ENCODE data around the gene MEX3D. TPM values are rescaled to one million over a fixed set of nuclear protein-coding genes. Genes with fewer than 3 reads are reported as not detected.

The MEX3D gene
- total RNA-seq, 1 donor from 2014 or later, result 21.4 TPM

GRCh38 chr19:1609680-1610474, 41.8 kb upstream of the MEX3D start:
- Histone ChIP-seq H3K27ac (ENCODE audit: low read depth, low read length) (no peak overlapping the region), H3K4me3 (ENCODE audit: low read length in 3 of 3) (no peak overlapping the region), H3K27me3 (ENCODE audit: control insufficient read depth in 3 of 3, insufficient read depth in 3 of 3, low read length in 3 of 3) (no peaks in the 10 kb centered on the region), H3K9me3 (ENCODE audit: control insufficient read depth in 3 of 3, low read length in 3 of 3) (no peaks in the 10 kb centered on the region), H3K9ac (ENCODE audit: low read depth in 1 of 3, low read length in 3 of 3) (no peak overlapping the region), H3K4me1 (ENCODE audit: control insufficient read depth in 3 of 3, insufficient read depth in 3 of 3, low read length in 3 of 3) (peaks cover 7 to 12% (median 9%) of the 10 kb centered on the region in 3 donors), H3K36me3 (ENCODE audit: control insufficient read depth in 3 of 3, insufficient read depth in 3 of 3, low read length in 3 of 3) (peaks cover 30 to 34% (median 32%) of the 10 kb centered on the region in 3 donors)

- H3K27ac ChIP-seq (ENCODE audit: low read depth, low read length), result no peak overlapping the region
- H3K4me1 ChIP-seq (ENCODE audit: control insufficient read depth in 3 of 3, insufficient read depth in 3 of 3, low read length in 3 of 3), result peaks cover 11 to 16% (median 15%) of the 10 kb centered on the region in 3 donors
- H3K9me3 ChIP-seq (ENCODE audit: control insufficient read depth in 3 of 3, low read length in 3 of 3), result no peaks in the 10 kb centered on the region
- peaks cover 22 to 29% (median 27%) of the 10 kb centered on the region in 3 donors for H3K36me3 ChIP-seq (ENCODE audit: control insufficient read depth in 3 of 3, insufficient read depth in 3 of 3, low read length in 3 of 3)
- no peak overlapping the region for H3K9ac ChIP-seq (ENCODE audit: low read depth in 1 of 3, low read length in 3 of 3)
- no peak overlapping the region for H3K4me3 ChIP-seq (ENCODE audit: low read length in 3 of 3)
- H3K27me3 ChIP-seq (ENCODE audit: control insufficient read depth in 3 of 3, insufficient read depth in 3 of 3, low read length in 3 of 3), result no peaks in the 10 kb centered on the region
These were observed 40.9 kb upstream of the MEX3D start for GRCh38 chr19:1609103-1609396.

- no peaks in the 10 kb centered on the region for H3K27me3 ChIP-seq (ENCODE audit: control insufficient read depth in 3 of 3, insufficient read depth in 3 of 3, low read length in 3 of 3)
- H3K36me3 ChIP-seq (ENCODE audit: control insufficient read depth in 3 of 3, insufficient read depth in 3 of 3, low read length in 3 of 3), result peaks cover 19 to 29% (median 23%) of the 10 kb centered on the region in 3 donors
- H3K4me1 ChIP-seq (ENCODE audit: control insufficient read depth in 3 of 3, insufficient read depth in 3 of 3, low read length in 3 of 3), result peaks cover 14 to 20% (median 20%) of the 10 kb centered on the region in 3 donors
- H3K4me3 ChIP-seq (ENCODE audit: low read length in 3 of 3), result no peak overlapping the region
- no peaks in the 10 kb centered on the region for H3K9me3 ChIP-seq (ENCODE audit: control insufficient read depth in 3 of 3, low read length in 3 of 3)
- H3K27ac ChIP-seq (ENCODE audit: low read depth, low read length), result no peak overlapping the region
- H3K9ac ChIP-seq (ENCODE audit: low read depth in 1 of 3, low read length in 3 of 3), result no peak overlapping the region
These were observed 40.4 kb upstream of the MEX3D start for GRCh38 chr19:1608359-1609102.

GRCh38 chr19:1606138-1606651, 38.1 kb upstream of the MEX3D start:
- H3K27me3 ChIP-seq (ENCODE audit: control insufficient read depth in 3 of 3, insufficient read depth in 3 of 3, low read length in 3 of 3), result no peaks in the 10 kb centered on the region
- H3K9me3 ChIP-seq (ENCODE audit: control insufficient read depth in 3 of 3, low read length in 3 of 3), result no peaks in the 10 kb centered on the region
- H3K4me3 ChIP-seq (ENCODE audit: low read length in 3 of 3), result peak overlapping the region; percentile 95 to 98 (median 97)
- peak overlapping the region; percentile 75 to 93 (median 87) for H3K9ac ChIP-seq (ENCODE audit: low read depth in 1 of 3, low read length in 3 of 3)
- H3K36me3 ChIP-seq (ENCODE audit: control insufficient read depth in 3 of 3, insufficient read depth in 3 of 3, low read length in 3 of 3), result peaks cover 3 to 16% (median 9%) of the 10 kb centered on the region in 3 donors
- peaks cover 18 to 29% (median 28%) of the 10 kb centered on the region in 3 donors for H3K4me1 ChIP-seq (ENCODE audit: control insufficient read depth in 3 of 3, insufficient read depth in 3 of 3, low read length in 3 of 3)
- peak overlapping the region; percentile 91 for H3K27ac ChIP-seq (ENCODE audit: low read depth, low read length)

GRCh38 chr19:1605236-1606137, 37.4 kb upstream of the MEX3D start, which contains the start of gene UQCR11:
Gene UQCR11, minus strand, starts transcription at chr19:1605462. Its CDS starts 53 bp downstream, at chr19:1605409.
- H3K9ac ChIP-seq (ENCODE audit: low read depth in 1 of 3, low read length in 3 of 3), result peak within 1 kb of the TSS; percentile 95 to 98 (median 97)
- H3K27me3 ChIP-seq (ENCODE audit: control insufficient read depth in 3 of 3, insufficient read depth in 3 of 3, low read length in 3 of 3), result no peaks in the 10 kb centered on the region
- no peaks in the 10 kb centered on the region for H3K9me3 ChIP-seq (ENCODE audit: control insufficient read depth in 3 of 3, low read length in 3 of 3)
- H3K36me3 ChIP-seq (ENCODE audit: control insufficient read depth in 3 of 3, insufficient read depth in 3 of 3, low read length in 3 of 3), result peaks cover 2 to 12% (median 6%) of the 10 kb centered on the region in 3 donors
- peak within 1 kb of the TSS; percentile 91 for H3K27ac ChIP-seq (ENCODE audit: low read depth, low read length)
- H3K4me1 ChIP-seq (ENCODE audit: control insufficient read depth in 3 of 3, insufficient read depth in 3 of 3, low read length in 3 of 3), result peaks cover 18 to 29% (median 28%) of the 10 kb centered on the region in 3 donors
- peak within 1 kb of the TSS; percentile 95 to 98 (median 97) for H3K4me3 ChIP-seq (ENCODE audit: low read length in 3 of 3)

- no peak overlapping the region for H3K27ac ChIP-seq (ENCODE audit: low read depth, low read length)
These were observed 34.1 kb upstream of the MEX3D start for GRCh38 chr19:1602091-1602707.

GRCh38 chr19:1601613-1602064, 33.5 kb upstream of the MEX3D start:
- no peaks in the 10 kb centered on the region for H3K9me3 ChIP-seq (ENCODE audit: control insufficient read depth in 3 of 3, low read length in 3 of 3)
- no peaks in the 10 kb centered on the region for H3K27me3 ChIP-seq (ENCODE audit: control insufficient read depth in 3 of 3, insufficient read depth in 3 of 3, low read length in 3 of 3)
- H3K4me3 ChIP-seq (ENCODE audit: low read length in 3 of 3), result no peak overlapping the region
- H3K9ac ChIP-seq (ENCODE audit: low read depth in 1 of 3, low read length in 3 of 3), result no peak overlapping the region
- no peak overlapping the region for H3K27ac ChIP-seq (ENCODE audit: low read depth, low read length)
- peaks cover 18 to 29% (median 28%) of the 10 kb centered on the region in 3 donors for H3K4me1 ChIP-seq (ENCODE audit: control insufficient read depth in 3 of 3, insufficient read depth in 3 of 3, low read length in 3 of 3)
- peaks cover 22 to 27% (median 24%) of the 10 kb centered on the region in 3 donors for H3K36me3 ChIP-seq (ENCODE audit: control insufficient read depth in 3 of 3, insufficient read depth in 3 of 3, low read length in 3 of 3)

More at GRCh38 chr19:1602091-1602707, 34.1 kb upstream of the MEX3D start:
- H3K4me3 ChIP-seq (ENCODE audit: low read length in 3 of 3), result no peak overlapping the region
- no peaks in the 10 kb centered on the region for H3K9me3 ChIP-seq (ENCODE audit: control insufficient read depth in 3 of 3, low read length in 3 of 3)
- H3K9ac ChIP-seq (ENCODE audit: low read depth in 1 of 3, low read length in 3 of 3), result no peak overlapping the region
- H3K27me3 ChIP-seq (ENCODE audit: control insufficient read depth in 3 of 3, insufficient read depth in 3 of 3, low read length in 3 of 3), result no peaks in the 10 kb centered on the region
- peaks cover 21 to 24% (median 22%) of the 10 kb centered on the region in 3 donors for H3K36me3 ChIP-seq (ENCODE audit: control insufficient read depth in 3 of 3, insufficient read depth in 3 of 3, low read length in 3 of 3)
- H3K4me1 ChIP-seq (ENCODE audit: control insufficient read depth in 3 of 3, insufficient read depth in 3 of 3, low read length in 3 of 3), result peaks cover 18 to 29% (median 28%) of the 10 kb centered on the region in 3 donors

- Histone ChIP-seq H3K9me3 (ENCODE audit: control insufficient read depth in 3 of 3, low read length in 3 of 3) (no peaks in the 10 kb centered on the region), H3K9ac (ENCODE audit: low read depth in 1 of 3, low read length in 3 of 3) (no peak overlapping the region), H3K27ac (ENCODE audit: low read depth, low read length) (no peak overlapping the region), H3K27me3 (ENCODE audit: control insufficient read depth in 3 of 3, insufficient read depth in 3 of 3, low read length in 3 of 3) (no peaks in the 10 kb centered on the region), H3K4me1 (ENCODE audit: control insufficient read depth in 3 of 3, insufficient read depth in 3 of 3, low read length in 3 of 3) (peaks cover 11 to 17% (median 16%) of the 10 kb centered on the region in 3 donors), H3K36me3 (ENCODE audit: control insufficient read depth in 3 of 3, insufficient read depth in 3 of 3, low read length in 3 of 3) (peaks cover 28 to 31% (median 29%) of the 10 kb centered on the region in 3 donors), H3K4me3 (ENCODE audit: low read length in 3 of 3) (no peak overlapping the region)
These were observed 31.3 kb upstream of the MEX3D start for GRCh38 chr19:1599460-1599846.
